ENCODE measurements around the gene RAD51D. TPM values are rescaled to one million over a fixed set of nuclear protein-coding genes. Genes with fewer than 3 reads are reported as not detected.

RAD51D gene
- total RNA-seq, 1 experiment from 2014 or later = 12.1 TPM

DNA sequence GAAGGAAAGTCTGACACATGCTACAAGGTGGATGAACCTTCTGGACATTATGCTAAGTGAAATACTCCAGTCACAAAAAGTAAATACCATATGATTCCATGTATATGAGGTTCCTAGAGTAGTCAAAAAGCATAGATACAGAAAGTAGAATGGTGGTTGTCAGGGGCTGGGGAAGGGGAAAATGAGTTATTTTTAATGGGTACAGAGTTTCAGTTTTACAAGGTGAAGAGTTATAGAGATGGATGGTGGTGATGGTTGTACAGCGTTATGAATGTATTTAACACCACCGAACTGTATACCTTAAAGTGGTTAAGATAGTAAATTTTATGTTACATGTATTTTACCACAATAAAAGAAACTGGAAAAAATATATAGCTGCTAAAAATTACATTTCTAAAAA lies 17.9 kb downstream of the RAD51D start:
- ChIA-PET POLR2A (ENCODE audit: low non-redundant PET) (no interaction called here), CTCF (no interaction called here)
- TF ChIP-seq, protein P1, sequence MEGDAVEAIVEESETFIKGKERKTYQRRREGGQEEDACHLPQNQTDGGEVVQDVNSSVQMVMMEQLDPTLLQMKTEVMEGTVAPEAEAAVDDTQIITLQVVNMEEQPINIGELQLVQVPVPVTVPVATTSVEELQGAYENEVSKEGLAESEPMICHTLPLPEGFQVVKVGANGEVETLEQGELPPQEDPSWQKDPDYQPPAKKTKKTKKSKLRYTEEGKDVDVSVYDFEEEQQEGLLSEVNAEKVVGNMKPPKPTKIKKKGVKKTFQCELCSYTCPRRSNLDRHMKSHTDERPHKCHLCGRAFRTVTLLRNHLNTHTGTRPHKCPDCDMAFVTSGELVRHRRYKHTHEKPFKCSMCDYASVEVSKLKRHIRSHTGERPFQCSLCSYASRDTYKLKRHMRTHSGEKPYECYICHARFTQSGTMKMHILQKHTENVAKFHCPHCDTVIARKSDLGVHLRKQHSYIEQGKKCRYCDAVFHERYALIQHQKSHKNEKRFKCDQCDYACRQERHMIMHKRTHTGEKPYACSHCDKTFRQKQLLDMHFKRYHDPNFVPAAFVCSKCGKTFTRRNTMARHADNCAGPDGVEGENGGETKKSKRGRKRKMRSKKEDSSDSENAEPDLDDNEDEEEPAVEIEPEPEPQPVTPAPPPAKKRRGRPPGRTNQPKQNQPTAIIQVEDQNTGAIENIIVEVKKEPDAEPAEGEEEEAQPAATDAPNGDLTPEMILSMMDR (conservative IDR thresholded peaks at IDR 0.05; ENCODE audit: low read depth, low read length) = no peak
- no peak for TF ChIP-seq EZH2 (IDR thresholded peaks at IDR 0.05; ENCODE audit: borderline replicate concordance, low read depth, low read length, poor library complexity, severe bottlenecking)
- H3K4me3 ChIP-seq (ENCODE audit: low read depth, low read length, poor library complexity, severe bottlenecking) = no peak overlapping the region
- no peaks in the 10 kb centered on the region for H3K36me3 ChIP-seq (ENCODE audit: insufficient read depth, low read length, poor library complexity, severe bottlenecking)
- H3K27ac ChIP-seq (ENCODE audit: low read depth, low read length, poor library complexity, severe bottlenecking) = no peak overlapping the region
- no TSS peak for BruUV-seq (replicated peaks)
- no peaks in the 10 kb centered on the region for H3K9me3 ChIP-seq (ENCODE audit: low read depth, low read length, poor library complexity, severe bottlenecking)
- DNase-seq (ENCODE audit: low spot score) = no peak
- no peaks in the 10 kb centered on the region for H3K4me1 ChIP-seq (ENCODE audit: insufficient read depth, low read length, poor library complexity, severe bottlenecking)
- no peaks in the 10 kb centered on the region for H3K27me3 ChIP-seq (replicated peaks; ENCODE audit: insufficient read depth, low read depth, low read length, poor library complexity)
- intact Hi-C loops (cut with micrococcal nuclease; ENCODE audit: unreplicated experiment) = no loop called here

- POLR2A ChIA-PET (ENCODE audit: low non-redundant PET) = no interaction called here
- no peaks in the 10 kb centered on the region for H3K27me3 ChIP-seq (replicated peaks; ENCODE audit: insufficient read depth, low read depth, low read length, poor library complexity)
- no TSS peak for BruUV-seq (replicated peaks)
- H3K4me3 ChIP-seq (ENCODE audit: low read depth, low read length, poor library complexity, severe bottlenecking) = no peak overlapping the region
- H3K4me1 ChIP-seq (ENCODE audit: insufficient read depth, low read length, poor library complexity, severe bottlenecking) = no peaks in the 10 kb centered on the region
- H3K36me3 ChIP-seq (ENCODE audit: insufficient read depth, low read length, poor library complexity, severe bottlenecking) = no peaks in the 10 kb centered on the region
- no peak for TF ChIP-seq EZH2 (IDR thresholded peaks at IDR 0.05; ENCODE audit: borderline replicate concordance, low read depth, low read length, poor library complexity, severe bottlenecking)
- TF ChIP-seq, protein P1 (conservative IDR thresholded peaks at IDR 0.05; ENCODE audit: low read depth, low read length) = no peak
- DNase-seq (ENCODE audit: low spot score) = no peak
- no peaks in the 10 kb centered on the region for H3K9me3 ChIP-seq (ENCODE audit: low read depth, low read length, poor library complexity, severe bottlenecking)
- intact Hi-C loops (cut with micrococcal nuclease; ENCODE audit: unreplicated experiment) = no loop called here
- CTCF ChIA-PET = no interaction called here
- H3K27ac ChIP-seq (ENCODE audit: low read depth, low read length, poor library complexity, severe bottlenecking) = no peak overlapping the region
These were observed 18.6 kb downstream of the RAD51D start for GRCh38 chr17:35101036-35101435.

GRCh38 chr17:35099908-35100307 lies 19.8 kb downstream of the RAD51D start:
- TF ChIP-seq, protein P1 (conservative IDR thresholded peaks at IDR 0.05; ENCODE audit: low read depth, low read length) = no peak
- TF ChIP-seq EZH2 (IDR thresholded peaks at IDR 0.05; ENCODE audit: borderline replicate concordance, low read depth, low read length, poor library complexity, severe bottlenecking) = no peak
- CTCF ChIA-PET = no interaction called here
- Histone ChIP-seq H3K36me3 (ENCODE audit: insufficient read depth, low read length, poor library complexity, severe bottlenecking) (no peaks in the 10 kb centered on the region), H3K4me1 (ENCODE audit: insufficient read depth, low read length, poor library complexity, severe bottlenecking) (no peaks in the 10 kb centered on the region), H3K27ac (ENCODE audit: low read depth, low read length, poor library complexity, severe bottlenecking) (no peak overlapping the region), H3K27me3 (replicated peaks; ENCODE audit: insufficient read depth, low read depth, low read length, poor library complexity) (no peaks in the 10 kb centered on the region), H3K9me3 (ENCODE audit: low read depth, low read length, poor library complexity, severe bottlenecking) (no peaks in the 10 kb centered on the region), H3K4me3 (ENCODE audit: low read depth, low read length, poor library complexity, severe bottlenecking) (no peak overlapping the region)
- intact Hi-C loops (cut with micrococcal nuclease; ENCODE audit: unreplicated experiment) = no loop called here
- POLR2A ChIA-PET (ENCODE audit: low non-redundant PET) = no interaction called here
- no TSS peak for BruUV-seq (replicated peaks)
- DNase-seq (ENCODE audit: low spot score) = no peak

All from A673 (cell line).